Neural cell (in vitro differentiated cells): ENCODE data around the gene INSYN2B.

Experiments used
- CTCF ChIP-seq: fragments of 450-650 bp; IDR thresholded peaks from 2 replicates; pipeline ENCODE4 v1.5.1; 2014; ENCODE audit warnings: antibody characterized with exemption, mild to moderate bottlenecking, moderate library complexity; ENCODE audit not compliant: poor library complexity, severe bottlenecking
- EZH2 ChIP-seq: fragments of 200-600, 300-800 bp; shearing (Covaris generic), sonication (generic); IDR thresholded peaks from 2 replicates; pipeline ENCODE4 v1.6.1; 2014; ENCODE audit warnings: antibody characterized with exemption, low read length, borderline replicate concordance, mild to moderate bottlenecking; ENCODE audit not compliant: insufficient read depth, poor library complexity, severe bottlenecking
- POLR2AphosphoS5 ChIP-seq: IDR thresholded peaks from 2 replicates; pipeline ENCODE4 v1.6.1; 2012
- RAD21 ChIP-seq: fragments of 450-650 bp; conservative IDR thresholded peaks from 2 replicates; pipeline ENCODE4 v1.6.1; 2014; ENCODE audit warnings: antibody characterized with exemption, mild to moderate bottlenecking, moderate library complexity
- REST ChIP-seq: IDR thresholded peaks from 2 replicates; pipeline ENCODE4 v1.6.1; 2012; ENCODE audit warnings: borderline replicate concordance
- SMC3 ChIP-seq: fragments of 450-650 bp; conservative IDR thresholded peaks from 2 replicates; pipeline ENCODE4 v1.6.1; 2014; ENCODE audit warnings: antibody characterized with exemption, mild to moderate bottlenecking, moderate library complexity; ENCODE audit not compliant: poor library complexity
- TAF1 ChIP-seq: IDR thresholded peaks from 2 replicates; pipeline ENCODE4 v1.6.1; 2012; ENCODE audit warnings: low read depth

GRCh38 chr5:169851321-169851850, 128.9 kb downstream of the INSYN2B start:
- no peak for TF ChIP-seq POLR2AphosphoS5
- TF ChIP-seq CTCF = no peak
- TF ChIP-seq SMC3 = no peak
- no peak for TF ChIP-seq RAD21
- TF ChIP-seq REST = no peak
- no peak for TF ChIP-seq EZH2
- no peak for TF ChIP-seq TAF1
